GM18517 (cell line): ENCODE measurements around the gene SPPL2B.
A peak's percentile ranks its signal among the peaks of the same experiment; 100 is the strongest.

Experiments
- ATAC-seq: cut with Tn5 transposase; IDR thresholded peaks from one replicate; pipeline ENCODE4 v1.9.1; 2021; ENCODE audit warnings: mild to moderate bottlenecking, moderate library complexity; ENCODE audit not compliant: unreplicated experiment

Gene SPPL2B

GRCh38 chr19:2321565-2322283 is 6.8 kb upstream of the SPPL2B start:
- ATAC-seq = no peak

DNA sequence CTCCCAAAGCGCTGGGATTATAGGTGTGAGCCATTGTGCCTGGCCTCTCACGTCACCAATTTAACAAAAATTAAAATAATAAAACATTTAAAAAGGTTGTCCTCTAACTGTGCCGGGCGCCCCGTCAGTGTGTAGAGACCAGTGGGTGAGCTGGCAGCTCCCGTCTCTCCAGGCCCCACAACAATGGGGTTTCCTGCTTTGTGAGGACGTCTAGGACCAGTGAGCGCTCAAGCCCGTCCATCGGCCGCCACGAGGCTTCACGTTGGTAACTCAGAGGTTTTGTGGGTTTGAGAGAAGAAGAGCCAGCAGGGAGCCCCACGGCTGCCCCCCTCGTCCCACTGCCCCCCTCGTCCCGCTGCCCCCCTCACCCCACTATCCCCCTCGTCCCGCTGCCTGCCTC is 4.8 kb upstream of the SPPL2B start:
- no peak for ATAC-seq

DNA sequence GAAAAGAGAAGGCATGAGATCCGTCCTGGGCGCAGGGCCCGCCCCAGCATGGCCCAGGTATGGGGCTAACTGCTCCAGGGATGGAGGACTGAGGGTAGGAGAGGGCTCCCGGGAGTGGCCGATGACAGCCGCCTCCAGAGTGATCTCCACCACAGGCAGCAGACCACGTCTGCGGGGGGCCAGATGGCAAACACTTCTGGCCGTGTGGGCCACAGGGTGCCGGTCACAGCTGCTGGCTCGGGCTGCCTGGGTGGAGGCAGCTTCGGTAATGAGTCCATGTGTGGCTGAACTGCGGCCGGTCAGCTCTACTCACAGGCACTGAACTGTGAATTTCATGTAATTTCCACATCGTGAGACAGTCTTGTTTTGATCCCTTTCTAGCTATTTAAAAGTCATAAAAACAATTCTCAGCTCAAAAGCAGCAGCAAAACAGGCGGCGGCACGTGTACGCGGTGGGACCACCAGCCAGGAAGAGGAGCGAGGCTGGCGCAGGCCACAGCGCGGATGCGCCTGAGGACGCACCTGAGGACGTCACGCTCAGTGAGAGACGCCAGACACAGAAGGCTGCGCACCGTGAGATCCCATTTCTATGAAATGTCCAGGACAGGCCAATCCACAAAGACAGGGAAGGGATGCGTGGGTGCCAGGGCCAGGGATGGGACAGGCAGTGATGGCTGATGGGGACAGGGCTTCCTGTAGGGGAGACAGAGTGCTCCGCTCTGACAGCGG is 4.1 kb upstream of the SPPL2B start:
- no peak for ATAC-seq

- no peak for ATAC-seq
Measured at GRCh38 chr19:2325281-2326046, 3.0 kb upstream of the SPPL2B start.

DNA sequence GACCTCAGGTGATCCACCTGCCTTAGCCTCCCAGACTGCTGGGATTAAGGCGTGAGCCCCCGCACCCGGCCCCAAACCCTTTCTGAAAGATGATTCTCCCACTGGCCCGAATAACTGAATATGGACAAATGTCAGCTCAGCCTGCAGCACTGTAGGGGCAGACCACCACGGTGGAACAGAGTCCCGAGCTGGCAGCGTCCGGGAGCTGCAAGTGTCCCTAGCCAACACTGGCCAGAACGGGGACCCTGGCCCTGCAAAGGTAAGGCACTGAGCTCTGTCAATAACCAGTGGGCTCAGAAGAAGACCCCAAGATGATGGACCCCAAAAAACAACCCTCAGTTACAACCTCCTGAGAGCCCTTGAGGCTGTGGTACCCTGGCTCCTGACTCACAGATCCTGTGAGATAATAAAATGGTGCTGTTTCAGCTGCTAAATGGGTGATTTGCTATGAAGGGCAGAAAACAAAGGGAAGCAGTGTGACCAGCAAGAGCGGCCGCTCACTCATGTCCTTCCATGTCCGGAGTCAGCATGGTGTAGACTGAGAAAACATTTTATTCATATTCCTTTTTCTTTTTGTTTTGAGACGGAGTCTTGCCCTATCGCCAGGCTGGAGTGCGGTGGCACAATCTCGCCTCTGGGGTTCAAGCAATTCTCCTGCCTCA is 1.7 kb upstream of the SPPL2B start:
- no peak for ATAC-seq

DNA sequence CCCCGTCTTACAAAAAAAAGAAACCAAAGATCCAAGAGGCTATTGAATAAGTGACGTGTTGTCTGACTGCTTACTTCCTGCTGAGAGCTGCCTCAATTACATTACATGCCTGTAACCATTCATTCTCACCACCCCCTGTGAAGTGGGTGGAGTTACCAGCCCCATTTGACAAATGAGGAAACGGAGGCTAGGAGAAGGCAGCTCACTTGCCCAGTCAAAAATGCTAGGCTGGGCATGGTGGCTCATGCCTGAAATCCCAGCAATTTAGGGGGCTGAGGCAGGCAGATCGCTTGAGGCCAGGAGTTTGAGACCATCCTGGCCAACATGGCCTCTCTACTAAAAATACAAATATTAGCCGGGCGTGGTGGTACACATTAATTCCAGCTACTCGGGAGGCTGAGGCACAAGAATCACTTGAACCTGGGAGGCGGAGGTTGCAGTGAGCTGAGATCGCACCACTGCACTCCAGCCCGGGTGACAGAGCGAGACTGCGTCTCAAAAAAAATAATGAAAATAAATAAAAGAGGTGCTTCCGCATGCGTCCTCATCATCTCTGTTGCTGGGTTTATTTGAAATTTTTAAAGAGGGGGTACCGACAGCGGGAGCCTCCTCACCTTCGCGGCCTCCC is 597 bp upstream of the SPPL2B start:
- peak; percentile 13 for ATAC-seq

DNA sequence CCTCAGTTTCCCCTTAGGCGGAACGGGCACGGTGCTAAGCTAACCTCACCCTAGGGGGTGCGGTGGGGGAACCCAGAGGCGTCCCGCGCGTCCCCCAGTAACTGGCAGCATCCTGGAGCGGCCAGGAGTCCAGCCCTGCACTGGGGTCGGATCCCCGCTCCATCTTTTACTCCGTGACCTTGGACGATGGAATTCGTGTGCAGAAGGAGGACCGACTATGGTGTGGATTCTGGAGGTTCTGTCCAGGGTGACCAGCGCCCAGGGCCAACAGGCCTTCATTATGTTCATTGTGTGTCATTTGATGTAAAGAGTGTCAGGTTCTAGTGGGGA is 630 bp downstream of the SPPL2B start:
- no peak for ATAC-seq

DNA sequence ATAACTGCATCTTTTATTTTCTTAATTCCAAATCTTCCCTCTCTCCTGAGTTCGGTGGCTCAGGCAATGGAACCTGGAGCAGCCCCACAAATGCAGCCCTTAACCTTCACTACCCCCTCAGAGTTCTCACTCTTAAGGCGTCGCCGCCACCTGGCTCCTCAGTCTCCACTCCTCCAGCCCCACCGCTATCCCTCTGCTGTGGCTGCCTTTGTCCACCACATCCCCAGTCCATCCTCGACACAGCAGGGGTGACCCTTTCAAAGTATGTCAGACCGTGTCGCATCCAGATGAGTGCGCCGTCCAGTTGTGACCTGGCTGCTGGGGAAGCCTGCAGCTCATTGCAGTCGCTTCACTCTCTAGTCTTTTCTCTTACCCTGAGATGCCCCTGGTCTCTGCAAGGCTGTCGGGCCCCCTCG is 1.0 kb downstream of the SPPL2B start:
- no peak for ATAC-seq

DNA sequence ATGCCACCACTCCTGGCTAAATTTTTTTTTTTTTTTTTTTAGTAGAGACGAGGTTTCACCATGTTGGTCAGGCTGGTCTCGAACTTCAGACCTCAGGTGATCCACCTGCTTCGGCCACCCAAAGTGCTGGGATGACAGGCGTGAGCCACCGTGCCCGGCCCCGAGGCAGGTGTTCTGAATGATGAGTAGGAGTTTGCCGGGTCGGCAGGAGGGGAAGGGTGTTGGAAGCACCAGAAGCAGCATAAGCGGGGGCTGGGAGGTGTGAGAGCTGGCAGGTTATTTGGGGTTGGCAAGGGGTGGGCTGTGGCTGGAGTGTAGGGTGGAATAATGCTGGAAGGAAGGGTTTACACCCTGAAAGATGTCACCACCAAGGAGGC is 1.8 kb downstream of the SPPL2B start:
- no peak for ATAC-seq

DNA sequence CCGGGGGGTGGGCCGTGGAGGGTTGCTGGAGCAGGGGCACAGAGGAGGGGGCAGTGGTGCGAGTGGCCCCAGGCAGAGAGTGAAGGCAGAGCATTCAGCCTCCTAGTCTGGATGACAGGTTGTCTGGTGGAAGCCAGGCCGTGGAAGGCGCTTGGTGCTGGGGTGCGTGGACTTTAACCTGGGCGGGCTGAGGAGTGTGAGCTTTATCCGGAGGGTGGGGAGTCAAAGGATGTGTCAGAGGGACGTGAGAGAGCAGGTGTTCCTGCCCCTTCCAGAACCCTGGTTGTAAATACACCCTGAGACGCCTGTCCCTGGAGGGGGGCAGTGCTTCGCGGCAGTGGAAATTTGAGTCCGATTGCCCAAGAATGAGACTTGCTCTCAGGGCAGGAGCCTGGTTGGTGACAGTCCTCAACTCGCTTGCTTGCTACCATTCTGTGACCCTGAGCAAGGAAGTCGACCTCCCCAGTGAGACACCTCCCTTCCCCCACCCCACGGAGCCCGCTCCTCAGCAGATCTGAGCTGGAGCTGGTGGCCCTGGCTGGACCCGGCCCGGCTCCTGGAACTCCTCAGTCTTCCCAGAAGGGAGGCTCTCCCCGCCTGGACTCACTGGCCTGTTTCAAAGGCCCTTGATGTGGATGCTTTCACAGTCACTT is 2.3 kb downstream of the SPPL2B start:
- no peak for ATAC-seq

- no peak for ATAC-seq
Measured at GRCh38 chr19:2331601-2332246, 3.2 kb downstream of the SPPL2B start.

GRCh38 chr19:2332341-2333026 is 4.0 kb downstream of the SPPL2B start:
- no peak for ATAC-seq

GRCh38 chr19:2333027-2333806 is 4.7 kb downstream of the SPPL2B start:
- no peak for ATAC-seq

DNA sequence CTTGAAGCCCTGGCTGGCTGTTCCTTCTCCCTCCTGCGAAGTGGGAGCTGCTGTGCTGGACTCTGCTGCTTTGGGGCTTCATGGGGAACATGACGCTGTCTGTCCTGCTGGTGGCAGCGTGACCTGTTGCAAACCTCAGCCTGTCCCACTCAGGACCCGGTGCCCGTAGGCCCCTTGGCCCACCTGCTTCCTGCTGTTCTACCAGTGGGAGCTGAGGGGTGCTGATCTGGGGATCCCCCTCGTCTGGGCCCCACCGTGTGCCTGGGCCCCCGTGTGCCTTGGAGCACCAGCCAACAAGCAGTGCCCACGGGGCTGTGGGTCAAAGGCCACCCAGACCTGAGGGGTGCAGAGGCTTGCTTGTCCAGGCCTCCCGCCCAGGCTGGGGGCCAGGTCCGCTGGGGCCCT is 5.3 kb downstream of the SPPL2B start:
- no peak for ATAC-seq

DNA sequence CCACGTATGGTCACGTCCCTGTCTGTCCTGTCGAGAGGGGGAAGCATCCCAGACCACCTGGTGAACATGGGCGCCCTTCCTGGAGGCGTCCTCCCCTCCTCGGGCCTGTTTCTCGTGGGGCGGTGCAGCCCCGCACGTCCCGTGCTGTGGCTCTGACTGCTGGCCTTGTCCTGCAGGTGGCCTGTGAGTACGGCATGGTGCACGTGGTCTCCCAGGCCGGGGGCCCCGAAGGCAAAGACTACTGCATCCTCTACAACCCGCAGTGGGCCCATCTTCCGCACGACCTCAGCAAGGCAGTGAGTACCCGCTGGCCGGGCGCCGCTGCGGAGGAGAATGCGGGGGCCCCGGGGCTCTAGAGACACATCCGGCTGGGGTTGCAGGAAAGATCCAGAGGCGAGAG is 5.9 kb downstream of the SPPL2B start:
- no peak for ATAC-seq

- ATAC-seq = no peak
Measured at GRCh38 chr19:2334986-2335846, 6.7 kb downstream of the SPPL2B start.

- no peak for ATAC-seq
Measured at GRCh38 chr19:2335848-2336247, 7.4 kb downstream of the SPPL2B start.
